Panc1 (cell line): Measurements from ENCODE around the gene C5. TPM values are rescaled to one million over a fixed set of nuclear protein-coding genes. Genes with fewer than 3 reads are reported as not detected.

Experiments
- ATAC-seq: fragments of 200-7000 bp; cut with Tn5 transposase; 2 replicates; pipeline ENCODE4 v1.9.1; 2020; ENCODE audit warnings: mild to moderate bottlenecking, moderate library complexity
- BruUV-seq: library from RNA; stranded (reverse); fragments of 400-500 nt; replicated peaks from 2 replicates; lab custom pipeline; 2021; lab: Mats Ljungman, UMichigan
- CTCF ChIA-PET: fragments of 300-600 bp; sonication (Branson Sonifier 250); formaldehyde crosslinking; loops from one replicate; lab custom pipeline; 2022; ENCODE audit warnings: antibody characterized with exemption; lab: Charles Lee
- POLR2A ChIA-PET: fragments of 300-600 bp; sonication (Branson Sonifier 250); formaldehyde crosslinking; loops from one replicate; lab custom pipeline; 2022; ENCODE audit warnings: antibody characterized with exemption; lab: Charles Lee
- DNase-seq: peaks from one replicate; pipeline ENCODE4 v3.0.0-alpha.2; 2010; ENCODE audit warnings: low read depth, low spot score
- H3K27ac ChIP-seq: 2 replicates; pipeline ENCODE4 v1.5.1; 2011; ENCODE audit warnings: mild to moderate bottlenecking, low read length, inconsistent platforms
- H3K27me3 ChIP-seq: fragments of 200-500 bp; sonication (Bioruptor generic); 2 replicates; pipeline ENCODE4 v1.6.0; 2014; ENCODE audit warnings: low read length, inconsistent platforms; ENCODE audit not compliant: control insufficient read depth, insufficient read depth
- H3K36me3 ChIP-seq: fragments of 200-500 bp; sonication (Bioruptor generic); 2 replicates; pipeline ENCODE4 v1.5.1; 2014; ENCODE audit warnings: inconsistent platforms, mild to moderate bottlenecking, low read length, moderate library complexity; ENCODE audit not compliant: control insufficient read depth, insufficient read depth
- H3K4me1 ChIP-seq: 2 replicates; pipeline ENCODE4 v1.5.1; 2011; ENCODE audit warnings: inconsistent platforms, mild to moderate bottlenecking, low read length, moderate library complexity; ENCODE audit not compliant: control insufficient read depth, insufficient read depth
- H3K4me3 ChIP-seq, 2 experiments: 2 replicates each; pipeline ENCODE4 v1.5.1; 2011 to 2012; ENCODE audit warnings: low read depth in 2 of 2, low read length in 2 of 2, mild to moderate bottlenecking in 2 of 2, inconsistent platforms in 1 of 2, moderate library complexity in 1 of 2
- H3K9me3 ChIP-seq: fragments of 200-500 bp; sonication (Bioruptor generic); 2 replicates; pipeline ENCODE4 v1.5.1; 2014; ENCODE audit warnings: low read depth, mild to moderate bottlenecking, inconsistent platforms, low read length, moderate library complexity; ENCODE audit not compliant: control insufficient read depth, insufficient read depth
- POLR2AphosphoS5 ChIP-seq: IDR thresholded peaks from 2 replicates; pipeline ENCODE4 v1.6.1; 2012; ENCODE audit warnings: mild to moderate bottlenecking, low read depth, low read length, moderate library complexity
- SIN3A ChIP-seq: IDR thresholded peaks from 2 replicates; pipeline ENCODE4 v1.6.1; 2012; ENCODE audit warnings: low read depth, mild to moderate bottlenecking, low read length, moderate library complexity, borderline replicate concordance; ENCODE audit not compliant: insufficient read depth
- TCF7L2 ChIP-seq: IDR thresholded peaks from 2 replicates; pipeline ENCODE4 v1.6.1; 2011; ENCODE audit warnings: mild to moderate bottlenecking, low read depth, low read length, inconsistent platforms
- in situ Hi-C: cut with HindIII; loops from 2 replicates; pipeline ENCODE4 v1.10.0; 2016; ENCODE audit warnings: low sequenced_read_pairs, low pct_unique_long_range_greater_than_20kb
- intact Hi-C: fragments of 100-400 bp; cut with micrococcal nuclease; formaldehyde crosslinking; loops from one replicate; pipeline ENCODE4 v1.10.0; 2022; ENCODE audit not compliant: unreplicated experiment
- total RNA-seq: library from RNA; stranded (reverse); gene quantifications from one replicate; pipeline ENCODE4 v1.2.1, GENCODE V29; 2021; ENCODE audit not compliant: unreplicated experiment
- TF ChIP-seq, protein P1 (sequence below): fragments of 450-650 bp; IDR thresholded peaks from 2 replicates; pipeline ENCODE4 v1.5.1; 2017; ENCODE audit warnings: mild to moderate bottlenecking
- TF ChIP-seq, protein P2 (sequence below), 2 experiments: IDR thresholded peaks; 2 replicates each; pipeline ENCODE4 v1.6.1; 2011 to 2012; ENCODE audit warnings: low read depth in 2 of 2, control low read depth in 1 of 2, low read length in 1 of 2, mild to moderate bottlenecking in 1 of 2, moderate library complexity in 1 of 2; ENCODE audit not compliant: insufficient read depth in 1 of 2

The C5 gene
- total RNA-seq, 1 experiment from 2014 or later, result 1.6 TPM

DNA sequence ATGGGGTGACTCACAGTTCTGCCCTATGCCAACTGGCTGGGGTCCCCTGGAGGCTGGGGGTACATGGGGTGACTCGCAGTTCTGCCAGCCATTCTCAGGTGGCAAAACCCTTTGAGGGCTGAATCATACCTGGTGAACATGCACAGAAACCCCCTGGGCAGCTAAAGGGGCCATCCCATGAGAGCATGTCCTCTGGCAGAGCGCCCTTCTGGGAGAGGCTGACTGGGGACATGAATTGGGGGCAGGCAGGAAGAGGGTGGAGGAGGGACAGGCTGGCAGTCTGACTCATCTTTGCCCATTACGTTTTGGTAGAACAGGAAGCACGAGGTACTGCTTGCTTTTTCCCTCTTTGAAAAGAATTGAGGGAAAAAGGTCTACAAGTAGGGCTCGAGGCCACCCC lies 140.2 kb downstream of the C5 start:
- ChIA-PET CTCF (no interaction called here), POLR2A (no interaction called here)
- Histone ChIP-seq H3K9me3 (no peaks in the 10 kb centered on the region), H3K36me3 (no peaks in the 10 kb centered on the region), H3K4me1 (no peaks in the 10 kb centered on the region), H3K27me3 (no peaks in the 10 kb centered on the region), H3K4me3 (no peak overlapping the region), H3K27ac (no peak overlapping the region)
- no TSS peak for BruUV-seq
- in situ Hi-C loops, result no loop called here
- DNase-seq (no peak), ATAC-seq (no peak)
- intact Hi-C loops, result no loop called here
- TF ChIP-seq SIN3A (no peak), POLR2AphosphoS5 (no peak), TCF7L2 (no peak)
- TF ChIP-seq, protein P1, sequence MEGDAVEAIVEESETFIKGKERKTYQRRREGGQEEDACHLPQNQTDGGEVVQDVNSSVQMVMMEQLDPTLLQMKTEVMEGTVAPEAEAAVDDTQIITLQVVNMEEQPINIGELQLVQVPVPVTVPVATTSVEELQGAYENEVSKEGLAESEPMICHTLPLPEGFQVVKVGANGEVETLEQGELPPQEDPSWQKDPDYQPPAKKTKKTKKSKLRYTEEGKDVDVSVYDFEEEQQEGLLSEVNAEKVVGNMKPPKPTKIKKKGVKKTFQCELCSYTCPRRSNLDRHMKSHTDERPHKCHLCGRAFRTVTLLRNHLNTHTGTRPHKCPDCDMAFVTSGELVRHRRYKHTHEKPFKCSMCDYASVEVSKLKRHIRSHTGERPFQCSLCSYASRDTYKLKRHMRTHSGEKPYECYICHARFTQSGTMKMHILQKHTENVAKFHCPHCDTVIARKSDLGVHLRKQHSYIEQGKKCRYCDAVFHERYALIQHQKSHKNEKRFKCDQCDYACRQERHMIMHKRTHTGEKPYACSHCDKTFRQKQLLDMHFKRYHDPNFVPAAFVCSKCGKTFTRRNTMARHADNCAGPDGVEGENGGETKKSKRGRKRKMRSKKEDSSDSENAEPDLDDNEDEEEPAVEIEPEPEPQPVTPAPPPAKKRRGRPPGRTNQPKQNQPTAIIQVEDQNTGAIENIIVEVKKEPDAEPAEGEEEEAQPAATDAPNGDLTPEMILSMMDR, result no peak
- TF ChIP-seq, protein P2, sequence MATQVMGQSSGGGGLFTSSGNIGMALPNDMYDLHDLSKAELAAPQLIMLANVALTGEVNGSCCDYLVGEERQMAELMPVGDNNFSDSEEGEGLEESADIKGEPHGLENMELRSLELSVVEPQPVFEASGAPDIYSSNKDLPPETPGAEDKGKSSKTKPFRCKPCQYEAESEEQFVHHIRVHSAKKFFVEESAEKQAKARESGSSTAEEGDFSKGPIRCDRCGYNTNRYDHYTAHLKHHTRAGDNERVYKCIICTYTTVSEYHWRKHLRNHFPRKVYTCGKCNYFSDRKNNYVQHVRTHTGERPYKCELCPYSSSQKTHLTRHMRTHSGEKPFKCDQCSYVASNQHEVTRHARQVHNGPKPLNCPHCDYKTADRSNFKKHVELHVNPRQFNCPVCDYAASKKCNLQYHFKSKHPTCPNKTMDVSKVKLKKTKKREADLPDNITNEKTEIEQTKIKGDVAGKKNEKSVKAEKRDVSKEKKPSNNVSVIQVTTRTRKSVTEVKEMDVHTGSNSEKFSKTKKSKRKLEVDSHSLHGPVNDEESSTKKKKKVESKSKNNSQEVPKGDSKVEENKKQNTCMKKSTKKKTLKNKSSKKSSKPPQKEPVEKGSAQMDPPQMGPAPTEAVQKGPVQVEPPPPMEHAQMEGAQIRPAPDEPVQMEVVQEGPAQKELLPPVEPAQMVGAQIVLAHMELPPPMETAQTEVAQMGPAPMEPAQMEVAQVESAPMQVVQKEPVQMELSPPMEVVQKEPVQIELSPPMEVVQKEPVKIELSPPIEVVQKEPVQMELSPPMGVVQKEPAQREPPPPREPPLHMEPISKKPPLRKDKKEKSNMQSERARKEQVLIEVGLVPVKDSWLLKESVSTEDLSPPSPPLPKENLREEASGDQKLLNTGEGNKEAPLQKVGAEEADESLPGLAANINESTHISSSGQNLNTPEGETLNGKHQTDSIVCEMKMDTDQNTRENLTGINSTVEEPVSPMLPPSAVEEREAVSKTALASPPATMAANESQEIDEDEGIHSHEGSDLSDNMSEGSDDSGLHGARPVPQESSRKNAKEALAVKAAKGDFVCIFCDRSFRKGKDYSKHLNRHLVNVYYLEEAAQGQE (IDR thresholded peaks at IDR 0.05; ENCODE audit: insufficient read depth in 1 of 2, low read depth in 2 of 2, low read length in 1 of 2), result no peak

DNA sequence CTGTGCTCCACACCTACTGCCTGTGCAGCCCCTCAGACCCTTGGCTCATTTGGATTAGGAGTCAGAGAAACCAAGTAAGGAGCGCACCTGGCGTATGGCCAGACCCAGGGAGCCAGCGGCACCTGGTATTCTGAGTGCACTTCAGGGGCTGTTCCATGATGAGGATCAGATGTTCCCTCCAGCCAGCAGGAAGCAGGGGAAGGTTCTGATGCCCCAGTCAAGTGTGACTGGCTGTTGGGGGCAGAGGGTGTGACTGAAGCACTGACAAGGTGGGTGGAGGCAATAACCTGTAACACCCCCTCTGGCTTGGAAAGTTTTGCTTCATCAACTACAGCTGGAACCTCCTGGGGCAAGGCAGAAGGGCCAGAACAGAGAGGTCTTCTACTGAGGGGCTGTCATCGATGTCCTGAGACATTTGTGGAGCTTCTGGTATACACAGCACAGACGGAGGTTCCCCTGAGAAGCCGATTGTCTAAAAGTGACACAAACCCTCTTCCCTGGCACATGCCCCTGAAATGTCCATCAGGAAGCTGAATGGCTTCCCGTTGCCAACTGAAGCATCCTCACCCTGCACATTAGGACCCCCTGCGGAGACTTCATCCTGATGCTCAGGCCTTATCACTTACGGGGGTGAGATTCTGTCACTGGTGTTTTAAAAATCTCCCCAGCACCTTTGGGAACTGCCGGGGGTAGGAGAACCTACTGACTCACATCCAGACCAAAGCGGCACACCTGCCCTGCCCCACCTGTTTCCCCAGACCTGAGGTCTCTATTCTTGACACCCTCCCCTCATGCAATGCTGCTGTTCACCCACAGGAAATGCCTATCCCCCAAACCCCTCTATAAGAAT lies 144.5 kb downstream of the C5 start:
- no peaks in the 10 kb centered on the region for H3K36me3 ChIP-seq
- ATAC-seq, result no peak
- POLR2A ChIA-PET, result no interaction called here

More for the DNA sequence above, 144.5 kb downstream of the C5 start:
- intact Hi-C loops (no loop called here), in situ Hi-C loops (no loop called here)
- no TSS peak for BruUV-seq
- Histone ChIP-seq H3K9me3 (no peaks in the 10 kb centered on the region), H3K4me3 (no peak overlapping the region), H3K4me1 (no peaks in the 10 kb centered on the region), H3K27ac (no peak overlapping the region), H3K27me3 (no peaks in the 10 kb centered on the region)
- CTCF ChIA-PET, result no interaction called here
- TF ChIP-seq, protein P1, result no peak
- TF ChIP-seq POLR2AphosphoS5 (no peak), SIN3A (no peak), TCF7L2 (no peak)
- TF ChIP-seq, protein P2 (IDR thresholded peaks at IDR 0.05; ENCODE audit: insufficient read depth in 1 of 2, low read depth in 2 of 2, low read length in 1 of 2), result no peak
- no peak for DNase-seq
